AG20443 (cell line): Measurements from ENCODE around the gene COL1A1.

ENCODE experiments used
- DNase-seq: peaks from one replicate; pipeline ENCODE4 v3.0.0; 2012; ENCODE audit warnings: low spot score, mixed read lengths

The COL1A1 gene

GRCh38 chr17:50171371-50172071, 29.9 kb downstream of the COL1A1 start:
- no peak for DNase-seq

- no peak for DNase-seq
Measured at GRCh38 chr17:50170662-50171370, 30.6 kb downstream of the COL1A1 start.

GRCh38 chr17:50169881-50170459, 31.5 kb downstream of the COL1A1 start:
- DNase-seq = no peak

- DNase-seq = peak; percentile 72
Measured at GRCh38 chr17:50169121-50169764, 32.2 kb downstream of the COL1A1 start.

- no peak for DNase-seq
Measured at GRCh38 chr17:50168319-50168718, 33.1 kb downstream of the COL1A1 start.

- DNase-seq = no peak
Measured at GRCh38 chr17:50167371-50167770, 34.1 kb downstream of the COL1A1 start.

- DNase-seq = no peak
Measured at GRCh38 chr17:50166518-50167181, 34.8 kb downstream of the COL1A1 start.

GRCh38 chr17:50165867-50166517, 35.4 kb downstream of the COL1A1 start, which contains the start of gene SGCA:
SGCA (plus strand) TSS chr17:50166005; CDS start chr17:50166041, 36 bp downstream.
- no peak for DNase-seq

GRCh38 chr17:50165466-50165865, 36.0 kb downstream of the COL1A1 start:
- no peak for DNase-seq

GRCh38 chr17:50165066-50165465, 36.4 kb downstream of the COL1A1 start:
- DNase-seq = no peak

GRCh38 chr17:50164697-50164988, 36.8 kb downstream of the COL1A1 start:
- no peak for DNase-seq

GRCh38 chr17:50163843-50164696, 37.4 kb downstream of the COL1A1 start:
- DNase-seq = no peak

GRCh38 chr17:50162466-50163254, 38.8 kb downstream of the COL1A1 start:
- DNase-seq = no peak

- no peak for DNase-seq
Measured at GRCh38 chr17:50161911-50162288, 39.5 kb downstream of the COL1A1 start.

- DNase-seq = peak; percentile 99
Measured at GRCh38 chr17:50161023-50161910, 40.2 kb downstream of the COL1A1 start.

GRCh38 chr17:50157891-50158290, 43.5 kb downstream of the COL1A1 start:
- no peak for DNase-seq

- peak; percentile 42 for DNase-seq
Measured at GRCh38 chr17:50155115-50155819, 46.2 kb downstream of the COL1A1 start.

GRCh38 chr17:50154604-50155003, 46.8 kb downstream of the COL1A1 start:
- no peak for DNase-seq
